ENCODE results near the gene ECHS1. TPM values are rescaled to one million over a fixed set of nuclear protein-coding genes. Genes with fewer than 3 reads are reported as not detected.

The ECHS1 gene
- total and polyA plus RNA-seq, 2 donors (not counting 3 experiments of a cell fraction or from before 2014, with no cell fraction given): 46.2 to 108 TPM

DNA sequence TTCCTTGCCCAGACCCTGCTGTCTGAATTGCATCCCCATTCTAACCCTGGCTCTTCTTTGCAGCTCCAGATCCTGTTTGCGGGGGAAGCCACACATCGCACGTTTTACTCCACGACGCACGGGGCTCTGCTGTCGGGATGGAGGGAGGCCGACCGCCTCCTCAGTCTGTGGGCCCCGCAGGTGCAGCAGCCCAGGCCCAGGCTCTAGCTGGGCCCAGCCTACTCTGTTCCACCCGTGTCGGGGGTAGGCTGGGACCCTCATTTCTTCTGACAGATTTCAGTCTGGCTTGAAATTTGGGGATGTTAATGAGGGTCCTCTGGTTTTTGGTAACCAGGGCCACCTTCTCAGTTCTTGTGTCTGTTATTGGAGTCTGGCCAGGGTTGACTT lies 18.1 kb upstream of the ECHS1 start:
- H3K36me3 ChIP-seq (ENCODE audit: control insufficient read depth in 2 of 2, extremely low read depth in 1 of 2, insufficient read depth in 2 of 2, low read length in 2 of 2): peaks cover 0 to 2% of the 10 kb centered on the region in 2 experiments
- TF ChIP-seq JUN (IDR thresholded peaks at IDR 0.05; ENCODE audit: borderline replicate concordance, insufficient read depth, insufficient read length, low read depth): no peak
- DNase-seq (ENCODE audit: low read depth, low spot score) (no peak), FAIRE-seq (no peak)
- H3K4me1 ChIP-seq (ENCODE audit: control insufficient read depth, extremely low read depth, insufficient read depth, low read length): peaks cover 9% of the 10 kb centered on the region
- dilution Hi-C loops (cut with MboI; ENCODE audit: extremely low pct_ligation_motif_present, low sequenced_read_pairs): no loop called here
- ChIA-PET POLR2A (no interaction called here), CTCF (interaction anchor here (0.7 to 0.9 kb wide), 2 partner anchors 61 to 67 kb away, joined by 3 to 4 read pairs; no protein-coding TSS in a partner anchor)
- no TSS peak for BruUV-seq (replicated peaks)
- H3K9me1 ChIP-seq (replicated peaks; ENCODE audit: control insufficient read depth, extremely low read depth, insufficient read depth, low read length): no peaks in the 10 kb centered on the region
- no peak overlapping the region for H3K4me2 ChIP-seq (ENCODE audit: insufficient read depth, low read length)
- H2AFZ ChIP-seq (ENCODE audit: low read depth, low read length): no peak overlapping the region
- H3K79me2 ChIP-seq (ENCODE audit: control insufficient read depth, insufficient read depth, low read length): peaks cover 20% of the 10 kb centered on the region
- no peak overlapping the region for H3K4me3 ChIP-seq (replicated peaks in 1 of 3; ENCODE audit: insufficient read depth in 1 of 3, low read depth in 1 of 3, low read length in 3 of 3)
- H3K9me3 ChIP-seq (replicated peaks; ENCODE audit: control insufficient read depth, insufficient read depth, low read length): no peaks in the 10 kb centered on the region
- H3K9ac ChIP-seq (replicated peaks; ENCODE audit: extremely low read depth, insufficient read depth, low read length): no peak overlapping the region
- intact Hi-C loops (cut with micrococcal nuclease): loop anchor here (5.0 kb wide), 1 partner anchor 84 kb away; the partner anchor contains the start of genes TUBGCP2 and ZNF511
- no peaks in the 10 kb centered on the region for H4K20me1 ChIP-seq (replicated peaks; ENCODE audit: control insufficient read depth, extremely low read depth, insufficient read depth, low read length)
- no peaks in the 10 kb centered on the region for H3K27me3 ChIP-seq (ENCODE audit: control insufficient read depth in 2 of 2, insufficient read depth in 2 of 2, low read length in 2 of 2)
- H3K27ac ChIP-seq (ENCODE audit: insufficient read depth, low read depth, low read length): no peak overlapping the region

DNA sequence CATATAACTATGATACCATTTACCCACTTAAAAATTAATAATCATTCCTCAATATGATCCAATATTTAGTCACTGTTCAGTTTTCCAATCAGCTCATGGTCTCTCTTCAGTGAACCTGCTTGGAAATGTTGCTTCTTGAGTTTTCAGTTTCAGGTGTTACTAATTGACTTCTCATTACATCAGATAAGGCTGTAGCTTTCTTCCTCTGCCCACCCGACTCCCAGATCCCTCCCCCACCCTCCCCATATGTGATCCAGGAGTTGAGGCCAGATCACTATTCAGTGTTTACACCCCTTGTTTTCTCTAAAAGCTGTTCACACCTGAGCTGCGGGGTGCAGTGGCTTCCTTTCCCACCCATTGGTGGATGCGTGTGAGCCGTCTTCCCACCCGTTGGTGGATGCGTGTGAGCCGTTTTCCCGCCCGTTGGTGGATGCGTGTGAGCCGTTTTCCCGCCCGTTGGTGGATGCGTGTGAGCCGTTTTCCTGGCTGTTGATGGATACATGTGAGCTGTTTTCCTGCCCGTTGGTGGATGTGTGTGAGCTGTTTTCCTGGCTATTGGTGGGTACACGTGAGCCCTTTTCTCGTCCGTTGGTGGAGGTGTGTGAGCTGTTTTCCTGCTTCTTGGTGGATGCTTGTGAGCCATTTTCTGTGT lies 17.6 kb upstream of the ECHS1 start:
- Histone ChIP-seq H3K9me1 (replicated peaks; ENCODE audit: control insufficient read depth, extremely low read depth, insufficient read depth, low read length) (no peaks in the 10 kb centered on the region), H3K27ac (ENCODE audit: insufficient read depth, low read depth, low read length) (peak overlapping the region; percentile 25), H3K4me2 (ENCODE audit: insufficient read depth, low read length) (no peak overlapping the region), H3K9me3 (replicated peaks; ENCODE audit: control insufficient read depth, insufficient read depth, low read length) (no peaks in the 10 kb centered on the region), H2AFZ (ENCODE audit: low read depth, low read length) (no peak overlapping the region), H3K79me2 (ENCODE audit: control insufficient read depth, insufficient read depth, low read length) (peaks cover 15% of the 10 kb centered on the region), H3K36me3 (ENCODE audit: control insufficient read depth in 2 of 2, extremely low read depth in 1 of 2, insufficient read depth in 2 of 2, low read length in 2 of 2) (no peaks in the 10 kb centered on the region), H3K4me1 (ENCODE audit: control insufficient read depth, extremely low read depth, insufficient read depth, low read length) (peaks cover 9% of the 10 kb centered on the region), H3K4me3 (replicated peaks in 1 of 3; ENCODE audit: insufficient read depth in 1 of 3, low read depth in 1 of 3, low read length in 3 of 3) (no peak overlapping the region), H3K9ac (replicated peaks; ENCODE audit: extremely low read depth, insufficient read depth, low read length) (no peak overlapping the region), H4K20me1 (replicated peaks; ENCODE audit: control insufficient read depth, extremely low read depth, insufficient read depth, low read length) (no peaks in the 10 kb centered on the region), H3K27me3 (ENCODE audit: control insufficient read depth in 2 of 2, insufficient read depth in 2 of 2, low read length in 2 of 2) (no peaks in the 10 kb centered on the region)
- no peak for TF ChIP-seq CTCF (IDR thresholded peaks at IDR 0.05; ENCODE audit: extremely low read depth in 1 of 2, insufficient read depth in 1 of 2, low read depth in 1 of 2, low read length in 2 of 2)
- no peak for TF ChIP-seq POLR2AphosphoS5 (IDR thresholded peaks at IDR 0.05; ENCODE audit: insufficient read depth, low read depth, low read length)
- TF ChIP-seq EZH2 (IDR thresholded peaks at IDR 0.05; ENCODE audit: borderline replicate concordance, low read depth, low read length, severe bottlenecking): no peak
- no peak for TF ChIP-seq GATA2 (IDR thresholded peaks at IDR 0.05; ENCODE audit: insufficient read depth, insufficient read length, low read depth, low read length)
- FAIRE-seq (no peak), DNase-seq (ENCODE audit: low read depth, low spot score) (no peak)
- CTCF ChIA-PET: interaction anchor here (0.7 to 1.7 kb wide), 4 partner anchors 11 to 67 kb away, joined by 3 to 9 read pairs (median 6); partner anchors contain the start of gene PAOX
- BruUV-seq (replicated peaks): no TSS peak
- POLR2A ChIA-PET: no interaction called here
- intact Hi-C loops (cut with micrococcal nuclease): loop anchor here (1.0 to 5.0 kb wide), 2 partner anchors 12 to 83 kb away; partner anchors contain the start of genes TUBGCP2 and ZNF511
- dilution Hi-C loops (cut with MboI; ENCODE audit: extremely low pct_ligation_motif_present, low sequenced_read_pairs): no loop called here

Data from endothelial cell of umbilical vein (primary cell).